ENCODE measurements around the gene NF1.

The NF1 gene

GRCh38 chr17:31062346-31062745 lies 32.4 kb upstream of the NF1 start:
- H3K36me3 ChIP-seq (ENCODE audit: insufficient read depth, low read length) = no peaks in the 10 kb centered on the region
- no peak overlapping the region for H3K4me2 ChIP-seq (ENCODE audit: low read length)
- no peak overlapping the region for H3K27ac ChIP-seq (ENCODE audit: low read depth, low read length, poor library complexity, severe bottlenecking)
- H3K4me3 ChIP-seq (ENCODE audit: low read depth, low read length, poor library complexity, severe bottlenecking) = no peak overlapping the region
- no peak overlapping the region for H2AFZ ChIP-seq (ENCODE audit: low read length)
- TF ChIP-seq EZH2 (IDR thresholded peaks at IDR 0.05; ENCODE audit: borderline replicate concordance, low read length) = no peak
- TF ChIP-seq, protein P1, sequence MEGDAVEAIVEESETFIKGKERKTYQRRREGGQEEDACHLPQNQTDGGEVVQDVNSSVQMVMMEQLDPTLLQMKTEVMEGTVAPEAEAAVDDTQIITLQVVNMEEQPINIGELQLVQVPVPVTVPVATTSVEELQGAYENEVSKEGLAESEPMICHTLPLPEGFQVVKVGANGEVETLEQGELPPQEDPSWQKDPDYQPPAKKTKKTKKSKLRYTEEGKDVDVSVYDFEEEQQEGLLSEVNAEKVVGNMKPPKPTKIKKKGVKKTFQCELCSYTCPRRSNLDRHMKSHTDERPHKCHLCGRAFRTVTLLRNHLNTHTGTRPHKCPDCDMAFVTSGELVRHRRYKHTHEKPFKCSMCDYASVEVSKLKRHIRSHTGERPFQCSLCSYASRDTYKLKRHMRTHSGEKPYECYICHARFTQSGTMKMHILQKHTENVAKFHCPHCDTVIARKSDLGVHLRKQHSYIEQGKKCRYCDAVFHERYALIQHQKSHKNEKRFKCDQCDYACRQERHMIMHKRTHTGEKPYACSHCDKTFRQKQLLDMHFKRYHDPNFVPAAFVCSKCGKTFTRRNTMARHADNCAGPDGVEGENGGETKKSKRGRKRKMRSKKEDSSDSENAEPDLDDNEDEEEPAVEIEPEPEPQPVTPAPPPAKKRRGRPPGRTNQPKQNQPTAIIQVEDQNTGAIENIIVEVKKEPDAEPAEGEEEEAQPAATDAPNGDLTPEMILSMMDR (IDR thresholded peaks at IDR 0.05; ENCODE audit: low read length) = no peak
- H3F3A ChIP-seq (ENCODE audit: insufficient read depth, low read length) = no peaks in the 10 kb centered on the region
- H3K79me2 ChIP-seq (ENCODE audit: insufficient read depth, low read length) = no peaks in the 10 kb centered on the region
- H3K9me3 ChIP-seq (ENCODE audit: low read length) = no peaks in the 10 kb centered on the region
- no peaks in the 10 kb centered on the region for H4K20me1 ChIP-seq (ENCODE audit: insufficient read depth, low read length)
- H3K4me1 ChIP-seq (ENCODE audit: insufficient read depth, low read length, severe bottlenecking) = peaks cover 34% of the 10 kb centered on the region
- H3K27me3 ChIP-seq (ENCODE audit: insufficient read depth, low read length) = no peaks in the 10 kb centered on the region
- H3K9me2 ChIP-seq (ENCODE audit: low read depth, low read length) = no peaks in the 10 kb centered on the region
- H3K9ac ChIP-seq (ENCODE audit: low read length) = no peak overlapping the region

GRCh38 chr17:31064707-31065106 lies 30.1 kb upstream of the NF1 start:
- Histone ChIP-seq H3K4me1 (ENCODE audit: insufficient read depth, low read length, severe bottlenecking) (peaks cover 23% of the 10 kb centered on the region), H4K20me1 (ENCODE audit: insufficient read depth, low read length) (no peaks in the 10 kb centered on the region), H3K79me2 (ENCODE audit: insufficient read depth, low read length) (no peaks in the 10 kb centered on the region), H3K27ac (ENCODE audit: low read depth, low read length, poor library complexity, severe bottlenecking) (no peak overlapping the region), H3K9ac (ENCODE audit: low read length) (no peak overlapping the region), H3K4me3 (ENCODE audit: low read depth, low read length, poor library complexity, severe bottlenecking) (no peak overlapping the region), H3K36me3 (ENCODE audit: insufficient read depth, low read length) (no peaks in the 10 kb centered on the region), H3F3A (ENCODE audit: insufficient read depth, low read length) (no peaks in the 10 kb centered on the region), H3K4me2 (ENCODE audit: low read length) (no peak overlapping the region), H3K9me3 (ENCODE audit: low read length) (no peaks in the 10 kb centered on the region), H3K9me2 (ENCODE audit: low read depth, low read length) (no peaks in the 10 kb centered on the region), H3K27me3 (ENCODE audit: insufficient read depth, low read length) (no peaks in the 10 kb centered on the region), H2AFZ (ENCODE audit: low read length) (no peak overlapping the region)
- TF ChIP-seq, protein P1 (IDR thresholded peaks at IDR 0.05; ENCODE audit: low read length) = no peak
- no peak for TF ChIP-seq EZH2 (IDR thresholded peaks at IDR 0.05; ENCODE audit: borderline replicate concordance, low read length)

DNA sequence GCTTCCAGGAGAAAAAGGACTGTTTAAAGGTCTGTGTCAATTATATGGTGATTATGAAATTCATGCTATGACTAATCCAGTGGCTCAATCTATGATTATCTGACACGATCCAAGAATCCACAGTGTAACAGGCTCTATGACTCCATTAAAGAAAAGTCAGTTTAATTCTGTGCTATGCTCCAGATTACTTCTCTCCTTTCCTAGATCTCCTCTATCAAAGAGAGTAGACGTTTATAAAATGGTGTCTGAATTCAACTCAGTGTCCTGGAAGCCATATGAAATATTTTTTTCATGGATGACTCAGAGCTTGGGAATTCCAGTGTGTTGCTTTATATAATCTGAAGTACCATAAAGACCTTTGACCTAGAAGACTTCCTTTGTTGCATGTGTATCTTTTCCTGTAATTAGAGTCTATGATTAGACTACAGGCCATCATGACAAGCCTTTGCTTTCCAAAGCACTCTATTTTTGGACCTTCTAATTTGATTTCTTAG lies 27.0 kb upstream of the NF1 start:
- Histone ChIP-seq H3K9me2 (ENCODE audit: low read depth, low read length) (no peaks in the 10 kb centered on the region), H3K4me3 (ENCODE audit: low read depth, low read length, poor library complexity, severe bottlenecking) (no peak overlapping the region), H3F3A (ENCODE audit: insufficient read depth, low read length) (no peaks in the 10 kb centered on the region), H3K4me2 (ENCODE audit: low read length) (no peak overlapping the region), H3K4me1 (ENCODE audit: insufficient read depth, low read length, severe bottlenecking) (peaks cover 6% of the 10 kb centered on the region), H3K27ac (ENCODE audit: low read depth, low read length, poor library complexity, severe bottlenecking) (no peak overlapping the region), H3K27me3 (ENCODE audit: insufficient read depth, low read length) (no peaks in the 10 kb centered on the region), H3K9me3 (ENCODE audit: low read length) (no peaks in the 10 kb centered on the region), H2AFZ (ENCODE audit: low read length) (no peak overlapping the region), H3K9ac (ENCODE audit: low read length) (no peak overlapping the region), H4K20me1 (ENCODE audit: insufficient read depth, low read length) (no peaks in the 10 kb centered on the region), H3K79me2 (ENCODE audit: insufficient read depth, low read length) (no peaks in the 10 kb centered on the region), H3K36me3 (ENCODE audit: insufficient read depth, low read length) (no peaks in the 10 kb centered on the region)
- TF ChIP-seq, protein P1 (IDR thresholded peaks at IDR 0.05; ENCODE audit: low read length) = no peak
- no peak for TF ChIP-seq EZH2 (IDR thresholded peaks at IDR 0.05; ENCODE audit: borderline replicate concordance, low read length)
